ENCODE results near the gene B3GLCT.

DNA sequence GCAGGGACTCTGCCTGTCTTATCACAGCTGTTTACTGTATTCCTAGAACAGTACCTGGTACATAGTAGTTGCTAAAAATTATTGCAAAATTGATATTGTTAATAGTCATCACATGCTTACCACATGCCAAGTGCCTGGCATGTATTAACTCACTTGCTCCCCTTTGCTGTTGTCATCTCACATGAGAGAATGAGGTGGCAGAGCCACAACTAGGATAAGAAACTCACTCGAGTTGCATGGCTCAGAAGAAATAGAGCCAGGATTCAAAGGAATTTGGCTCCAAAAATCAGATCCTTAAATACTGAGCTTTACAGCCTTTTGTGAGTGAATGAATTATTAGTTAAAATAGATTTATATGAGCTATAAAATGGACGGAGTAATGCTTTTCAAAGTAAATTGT, 42.6 kb downstream of the B3GLCT start:
- TF ChIP-seq POLR2A (IDR thresholded peaks at IDR 0.05; ENCODE audit: low read depth, low read length) (no peak), MAX (IDR thresholded peaks at IDR 0.05; ENCODE audit: insufficient read depth, insufficient read length) (no peak), MYC (IDR thresholded peaks at IDR 0.05; ENCODE audit: low read depth, low read length) (no peak)
- TF ChIP-seq, protein P1, sequence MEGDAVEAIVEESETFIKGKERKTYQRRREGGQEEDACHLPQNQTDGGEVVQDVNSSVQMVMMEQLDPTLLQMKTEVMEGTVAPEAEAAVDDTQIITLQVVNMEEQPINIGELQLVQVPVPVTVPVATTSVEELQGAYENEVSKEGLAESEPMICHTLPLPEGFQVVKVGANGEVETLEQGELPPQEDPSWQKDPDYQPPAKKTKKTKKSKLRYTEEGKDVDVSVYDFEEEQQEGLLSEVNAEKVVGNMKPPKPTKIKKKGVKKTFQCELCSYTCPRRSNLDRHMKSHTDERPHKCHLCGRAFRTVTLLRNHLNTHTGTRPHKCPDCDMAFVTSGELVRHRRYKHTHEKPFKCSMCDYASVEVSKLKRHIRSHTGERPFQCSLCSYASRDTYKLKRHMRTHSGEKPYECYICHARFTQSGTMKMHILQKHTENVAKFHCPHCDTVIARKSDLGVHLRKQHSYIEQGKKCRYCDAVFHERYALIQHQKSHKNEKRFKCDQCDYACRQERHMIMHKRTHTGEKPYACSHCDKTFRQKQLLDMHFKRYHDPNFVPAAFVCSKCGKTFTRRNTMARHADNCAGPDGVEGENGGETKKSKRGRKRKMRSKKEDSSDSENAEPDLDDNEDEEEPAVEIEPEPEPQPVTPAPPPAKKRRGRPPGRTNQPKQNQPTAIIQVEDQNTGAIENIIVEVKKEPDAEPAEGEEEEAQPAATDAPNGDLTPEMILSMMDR (IDR thresholded peaks at IDR 0.05; ENCODE audit: extremely low read depth in 1 of 2, insufficient read depth in 1 of 2, low read depth in 1 of 2, low read length in 2 of 2): no peak

Measured in endothelial cell of umbilical vein (primary cell).